Measurements from ENCODE around the gene ZNF181.

ZNF181 gene

GRCh38 chr19:34757441-34757840 is 23.4 kb downstream of the ZNF181 start:
- no peak for DNase-seq (ENCODE audit: low read depth, low spot score)

DNA sequence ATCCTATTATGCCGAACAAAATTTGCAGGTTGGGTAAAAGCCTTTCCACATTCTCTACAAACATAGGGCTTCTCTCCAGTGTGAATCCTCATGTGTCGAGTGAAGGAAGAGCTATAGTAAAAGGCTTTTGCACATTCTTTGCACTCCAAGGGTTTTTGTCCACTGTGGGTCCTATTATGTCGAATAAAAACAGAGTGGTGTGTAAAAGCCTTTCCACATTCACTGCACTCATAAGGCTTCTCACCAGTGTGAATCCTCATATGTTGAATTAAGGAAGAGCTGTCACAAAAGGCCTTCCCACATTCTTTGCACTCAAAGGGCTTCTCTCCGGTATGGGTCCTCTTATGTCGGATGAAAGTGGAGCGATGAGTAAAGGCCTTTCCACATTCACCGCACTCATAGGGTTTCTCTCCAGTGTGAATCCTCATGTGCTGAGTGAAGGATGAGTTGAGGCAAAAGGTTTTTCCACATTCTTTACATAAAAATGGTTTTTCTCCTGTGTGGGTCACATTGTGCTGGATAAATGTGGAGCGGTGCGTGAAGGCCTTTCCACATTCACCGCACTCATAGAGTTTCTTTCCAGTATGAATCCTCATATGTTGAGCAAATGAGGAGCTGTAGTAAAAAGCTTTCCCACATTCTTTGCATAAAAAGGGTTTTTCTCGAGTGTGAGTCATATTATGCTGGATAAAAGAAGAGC is 25.3 kb downstream of the ZNF181 start:
- DNase-seq (ENCODE audit: low read depth, low spot score): no peak

DNA sequence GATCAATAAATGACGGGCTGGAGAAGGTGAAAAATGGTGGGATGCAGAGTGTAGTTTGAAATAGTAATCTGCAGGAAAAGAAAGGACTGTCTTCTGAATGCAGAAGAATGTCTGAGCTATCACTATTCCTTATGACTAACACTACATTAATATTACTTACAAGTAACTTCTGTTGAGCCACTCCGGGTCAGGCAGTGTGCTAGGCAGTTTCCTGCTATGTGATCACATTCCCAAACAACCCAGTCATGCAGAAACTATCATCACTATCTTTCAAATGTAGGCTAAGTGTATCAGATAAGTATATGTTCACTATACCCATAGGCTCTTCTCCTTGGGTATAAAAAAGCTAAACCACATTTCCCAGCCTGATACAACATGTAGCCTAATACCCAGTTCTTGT is 32.3 kb downstream of the ZNF181 start:
- no peak for DNase-seq (ENCODE audit: low read depth, low spot score)

GRCh38 chr19:34767951-34768350 is 33.9 kb downstream of the ZNF181 start:
- DNase-seq (ENCODE audit: low read depth, low spot score): no peak

- peak; percentile 78 for DNase-seq (ENCODE audit: low read depth, low spot score)
Measured at GRCh38 chr19:34772697-34773554, 38.9 kb downstream of the ZNF181 start, which contains the start of gene ZNF599. Gene ZNF599 (minus strand): TSS chr19:34773215. CDS start chr19:34772841, 374 bp downstream.

DNA sequence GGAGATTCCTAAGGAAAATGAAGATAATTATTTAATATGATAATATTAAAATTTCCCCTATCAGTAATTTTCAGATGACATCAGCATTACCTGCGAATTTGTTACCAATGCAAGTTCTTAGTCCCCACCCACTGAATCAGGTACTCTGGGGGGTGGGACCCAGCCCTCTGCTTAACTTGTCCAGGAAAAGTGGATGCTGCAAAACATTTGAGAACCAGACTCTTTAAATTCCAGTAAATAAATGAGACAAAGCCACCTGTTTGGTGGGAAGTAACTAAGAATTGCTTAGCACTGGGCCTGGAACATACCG is 39.5 kb downstream of the ZNF181 start:
- no peak for DNase-seq (ENCODE audit: low read depth, low spot score)

DNA sequence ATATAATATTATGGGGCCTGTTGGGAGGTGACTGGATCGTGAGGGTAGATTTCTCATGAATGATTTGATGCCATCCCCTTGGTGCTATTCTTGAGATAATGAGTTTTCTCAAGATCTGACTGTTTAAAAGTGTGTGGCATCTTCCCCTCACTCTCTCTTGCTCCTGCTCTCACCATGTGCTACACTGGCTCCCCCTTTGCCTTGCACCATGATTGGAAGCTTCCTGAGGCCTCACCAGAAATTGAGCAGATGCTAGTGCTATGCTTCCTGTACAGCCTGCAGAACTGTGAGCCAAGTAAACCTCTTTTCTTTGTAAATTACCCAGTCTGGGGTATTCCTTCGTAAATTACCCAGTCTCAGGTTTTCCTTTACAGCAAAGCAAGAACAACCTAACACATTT is 40.8 kb downstream of the ZNF181 start:
- no peak for DNase-seq (ENCODE audit: low read depth, low spot score)

- no peak for DNase-seq (ENCODE audit: low read depth, low spot score)
Measured at GRCh38 chr19:34778342-34778741, 44.3 kb downstream of the ZNF181 start.

GRCh38 chr19:34779652-34780051 is 45.6 kb downstream of the ZNF181 start:
- no peak for DNase-seq (ENCODE audit: low read depth, low spot score)

- DNase-seq (ENCODE audit: low read depth, low spot score): no peak
Measured at GRCh38 chr19:34786236-34786635, 52.2 kb downstream of the ZNF181 start.

- DNase-seq (ENCODE audit: low read depth, low spot score): no peak
Measured at GRCh38 chr19:34787059-34787824, 53.2 kb downstream of the ZNF181 start.

- no peak for DNase-seq (ENCODE audit: low read depth, low spot score)
Measured at GRCh38 chr19:34788074-34788473, 54.0 kb downstream of the ZNF181 start.

DNA sequence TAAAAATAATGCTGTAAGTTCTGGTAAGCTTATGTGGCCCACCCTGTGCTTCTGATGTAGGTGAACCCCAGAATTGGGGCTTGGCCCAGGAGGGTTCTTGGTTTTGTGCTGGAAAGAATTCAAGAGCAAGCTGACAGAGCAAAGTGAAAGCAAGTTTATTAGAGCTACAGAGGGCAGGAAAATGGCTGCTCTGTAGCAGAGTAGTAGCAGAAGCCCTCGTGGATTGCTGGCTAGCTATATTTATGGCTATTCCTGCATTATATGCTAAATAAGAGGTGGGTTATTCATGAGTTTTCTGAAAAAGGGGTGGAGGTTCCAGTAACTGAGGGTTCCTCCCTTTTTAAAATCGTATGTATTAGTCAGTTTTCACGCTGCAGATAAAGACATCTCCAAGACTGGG is 59.5 kb downstream of the ZNF181 start:
- DNase-seq (ENCODE audit: low read depth, low spot score): no peak

DNA sequence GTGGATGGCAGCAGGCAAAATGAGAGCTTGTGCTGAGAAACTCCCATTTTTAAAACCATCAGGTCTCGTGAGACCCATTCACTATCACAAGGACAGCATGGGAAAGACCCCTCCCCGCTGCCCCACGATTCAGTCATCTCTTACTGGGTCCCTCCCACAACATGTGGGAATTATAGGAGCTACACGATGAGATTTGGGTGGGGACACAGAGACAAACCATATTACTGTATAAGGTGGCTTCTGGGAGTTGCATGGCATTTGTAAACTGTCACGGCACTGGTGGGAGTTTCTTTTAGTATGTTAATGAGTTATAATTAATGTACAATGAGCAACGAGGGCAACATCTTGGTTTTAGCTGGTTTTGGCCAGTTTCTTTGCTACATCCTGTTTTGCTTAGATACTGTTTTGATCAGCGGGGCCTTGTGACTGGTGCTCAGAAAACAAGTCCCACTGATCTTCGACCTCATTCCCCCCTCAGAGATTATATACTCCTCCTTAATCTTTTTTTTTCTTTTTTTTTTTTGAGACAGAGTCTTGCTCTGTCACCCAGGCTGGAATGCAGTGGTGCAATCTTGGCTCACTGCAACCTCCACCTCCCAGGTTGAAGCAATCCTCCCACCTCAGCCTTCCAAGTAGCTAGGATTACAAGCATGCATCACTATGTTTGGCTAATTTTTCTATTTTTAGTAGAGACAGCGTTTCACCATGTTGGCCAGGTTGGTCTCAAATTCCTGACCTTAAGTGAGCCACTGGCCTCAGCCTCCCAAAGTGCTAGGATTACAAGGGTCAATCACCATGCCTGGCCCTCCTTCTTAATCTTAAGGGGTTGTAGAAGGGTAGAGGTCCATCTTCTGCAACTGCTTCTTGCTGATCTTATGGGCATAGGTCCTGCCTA is 60.3 kb downstream of the ZNF181 start:
- DNase-seq (ENCODE audit: low read depth, low spot score): no peak

Data from activated naive CD8-positive, alpha-beta T cell treated with anti-CD3 and anti-CD28 coated beads, Interleukin-2, amount 50 U/mL, for 16 hours (primary cell).